CD4-positive, alpha-beta memory T cell (primary cell): ENCODE results near the gene APBA2. TPM values are rescaled to one million over a fixed set of nuclear protein-coding genes. Genes with fewer than 3 reads are reported as not detected.
A peak's percentile ranks its signal among the peaks of the same experiment; 100 is the strongest.

Experiments
- CTCF ChIA-PET: fragments of 350-600 bp; sonication (Branson Sonifier 250); formaldehyde crosslinking; loops from one replicate; lab custom pipeline; 2021; ENCODE audit warnings: inconsistent platforms; ENCODE audit not compliant: partially characterized antibody; lab: Charles Lee
- POLR2A ChIA-PET: fragments of 350-600 bp; sonication (Branson Sonifier 250); formaldehyde crosslinking; loops from one replicate; lab custom pipeline; 2021; ENCODE audit not compliant: partially characterized antibody; lab: Charles Lee
- DNase-seq, 5 donors: peaks; one replicate each; pipeline versions ENCODE4 v3.0.0 to v3.0.0-alpha.2; 2020 to 2022; ENCODE audit warnings: mixed read lengths in 1 of 5
- H3K27ac ChIP-seq: one replicate; pipeline ENCODE4 v1.7.0; 2013; ENCODE audit warnings: low read depth, low read length
- H3K27me3 ChIP-seq: 2 replicates; pipeline ENCODE4 v1.7.0; 2013; ENCODE audit warnings: mild to moderate bottlenecking, low read length, moderate library complexity; ENCODE audit not compliant: insufficient read depth
- H3K36me3 ChIP-seq: 2 replicates; pipeline ENCODE4 v1.7.0; 2013; ENCODE audit warnings: mild to moderate bottlenecking, low read length, moderate library complexity; ENCODE audit not compliant: insufficient read depth
- H3K4me1 ChIP-seq: 2 replicates; pipeline ENCODE4 v1.7.0; 2013; ENCODE audit warnings: mild to moderate bottlenecking, low read length, moderate library complexity; ENCODE audit not compliant: insufficient read depth
- H3K4me3 ChIP-seq, 2 donors: one replicate each; pipeline ENCODE4 v1.7.0; 2013; ENCODE audit warnings: low read length in 2 of 2, mild to moderate bottlenecking in 1 of 2
- H3K9me3 ChIP-seq, 2 donors: one replicate each; pipeline ENCODE4 v1.7.0; 2013; ENCODE audit warnings: low read length in 2 of 2, control low read depth in 1 of 2; ENCODE audit not compliant: control insufficient read depth in 1 of 2
- H3K27ac Mint-ChIP-seq, 7 donors: one replicate each; pipeline ENCODE4 v1.8.0; 2020 to 2021; ENCODE audit warnings: mixed read lengths in 7 of 7, mild to moderate bottlenecking in 6 of 7, inconsistent platforms in 3 of 7, moderate library complexity in 3 of 7
- H3K27me3 Mint-ChIP-seq, 2 donors: one replicate each; pipeline ENCODE4 v1.8.0; 2020 to 2021; ENCODE audit warnings: mixed read lengths in 2 of 2
- H3K36me3 Mint-ChIP-seq, 2 donors: one replicate each; pipeline ENCODE4 v1.8.0; 2020 to 2021; ENCODE audit warnings: mixed read lengths in 2 of 2, inconsistent platforms in 1 of 2, mild to moderate bottlenecking in 1 of 2
- H3K4me1 Mint-ChIP-seq, 4 donors: one replicate each; pipeline ENCODE4 v1.8.0; 2020 to 2021; ENCODE audit warnings: mixed read lengths in 4 of 4, mild to moderate bottlenecking in 1 of 4
- H3K4me3 Mint-ChIP-seq, 8 donors: one replicate each; pipeline ENCODE4 v1.8.0; 2020 to 2021; ENCODE audit warnings: mixed read lengths in 8 of 8, mild to moderate bottlenecking in 7 of 8, moderate library complexity in 6 of 8, inconsistent platforms in 3 of 8
- H3K9me3 Mint-ChIP-seq, 8 donors: one replicate each; pipeline ENCODE4 v1.8.0; 2020 to 2021; ENCODE audit warnings: mixed read lengths in 8 of 8, mild to moderate bottlenecking in 5 of 8, inconsistent platforms in 3 of 8, moderate library complexity in 1 of 8
- intact Hi-C: fragments of 100-400 bp; cut with micrococcal nuclease; formaldehyde crosslinking; loops from one replicate; pipeline ENCODE4 v1.15.1; 2023
- polyA plus RNA-seq, 2 donors: library from polyadenylated mRNA; unstranded; fragments of 300-500 nt; fragmentation: Illumina TruSeq; gene quantifications; one replicate each; pipeline ENCODE4 v1.2.3, GENCODE V29; 2021
- total RNA-seq, 2 experiments: library from RNA; stranded (reverse); gene quantifications; one replicate each; pipeline ENCODE4 v1.2.3, GENCODE V29; 2021

APBA2 gene
- total and polyA plus RNA-seq, 4 experiments from 2014 or later: 11.1 to 57.3 (median 40.4) TPM

GRCh38 chr15:28921919-28922706 lies 36.3 kb downstream of the APBA2 start:
- Histone ChIP-seq H3K27me3 (no peaks in the 10 kb centered on the region), H3K9me3 (no peaks in the 10 kb centered on the region), H3K27ac (no peak overlapping the region), H3K4me1 (peaks cover 35% of the 10 kb centered on the region), H3K36me3 (no peaks in the 10 kb centered on the region), H3K4me3 (no peak overlapping the region)
- no peaks in the 10 kb centered on the region for H3K9me3 Mint-ChIP-seq
- H3K4me3 Mint-ChIP-seq: peak overlapping the region in 2 of 8 donors; percentile 59 to 64
- peak overlapping the region in 1 of 7 donors; percentile 86 for H3K27ac Mint-ChIP-seq
- ChIA-PET CTCF (interaction anchor here (0.8 to 1.7 kb wide), 6 partner anchors 8 to 54 kb away, joined by 3 to 6 read pairs (median 3); no protein-coding TSS in a partner anchor), POLR2A (interaction anchor here (1.1 to 1.8 kb wide), 3 partner anchors 8 to 34 kb away, joined by 3 to 5 read pairs (median 4); no protein-coding TSS in a partner anchor)
- H3K27me3 Mint-ChIP-seq: peaks cover 0 to 2% of the 10 kb centered on the region in 2 donors
- no peak for DNase-seq
- peaks cover 39 to 76% (median 47%) of the 10 kb centered on the region in 4 donors for H3K4me1 Mint-ChIP-seq
- peaks cover 4 to 9% of the 10 kb centered on the region in 2 donors for H3K36me3 Mint-ChIP-seq
- intact Hi-C loops: loop anchor here (5.0 kb wide), 1 partner anchor 35 kb away; the partner anchor contains the start of gene APBA2

- no peak overlapping the region for H3K4me3 ChIP-seq
- intact Hi-C loops: loop anchor here (5.0 kb wide), 1 partner anchor 35 kb away; the partner anchor contains the start of gene APBA2
- Mint-ChIP-seq H3K27me3 (peaks cover 0 to 2% of the 10 kb centered on the region in 2 donors), H3K4me1 (peaks cover 36 to 73% (median 44%) of the 10 kb centered on the region in 4 donors), H3K27ac (peak overlapping the region in 1 of 7 donors; percentile 35), H3K9me3 (no peaks in the 10 kb centered on the region), H3K4me3 (no peak overlapping the region), H3K36me3 (peaks cover 4 to 9% of the 10 kb centered on the region in 2 donors)
- no peaks in the 10 kb centered on the region for H3K9me3 ChIP-seq
- H3K27ac ChIP-seq: no peak overlapping the region
- ChIA-PET CTCF (interaction anchor here (1.0 kb wide), 1 partner anchor 16 kb away, joined by 3 read pairs; no protein-coding TSS in a partner anchor), POLR2A (interaction anchor here (1.3 kb wide), 1 partner anchor 35 kb away, joined by 5 read pairs; no protein-coding TSS in a partner anchor)
- DNase-seq: no peak
- H3K36me3 ChIP-seq: no peaks in the 10 kb centered on the region
- no peaks in the 10 kb centered on the region for H3K27me3 ChIP-seq
- H3K4me1 ChIP-seq: peaks cover 35% of the 10 kb centered on the region
Observed at GRCh38 chr15:28922707-28923012, 36.9 kb downstream of the APBA2 start.

- intact Hi-C loops: loop anchor here (5.0 kb wide), 1 partner anchor 37 kb away; the partner anchor contains the start of gene APBA2
- peaks cover 0 to 2% of the 10 kb centered on the region in 2 donors for H3K27me3 Mint-ChIP-seq
Observed at GRCh38 chr15:28923726-28924280, 38.0 kb downstream of the APBA2 start.

DNA sequence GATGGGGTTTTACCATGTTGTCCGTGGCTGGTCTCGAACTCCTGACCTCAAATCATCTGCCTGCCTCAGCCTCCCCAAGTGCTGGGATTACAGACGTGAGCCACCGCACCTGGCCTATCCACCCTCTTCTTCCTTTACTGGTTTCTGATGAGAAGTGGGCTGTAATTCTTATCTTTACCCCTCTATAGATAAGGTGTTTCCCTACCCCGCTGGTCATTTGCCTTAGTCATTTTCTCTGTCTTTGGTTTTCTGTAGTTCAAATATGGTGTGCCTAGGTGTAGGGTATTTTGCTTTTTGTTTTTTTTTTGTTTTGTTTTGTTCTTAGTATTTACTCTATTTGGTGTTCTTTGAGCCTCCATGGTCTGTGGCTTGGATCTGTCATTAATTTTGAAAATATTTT lies 41.3 kb downstream of the APBA2 start:
- CTCF ChIA-PET: no interaction called here
- H3K36me3 Mint-ChIP-seq: peaks cover 15 to 16% of the 10 kb centered on the region in 2 donors
- POLR2A ChIA-PET: no interaction called here

More at GRCh38 chr15:28923726-28924280, 38.0 kb downstream of the APBA2 start:
- Histone ChIP-seq H3K4me1 (peaks cover 30% of the 10 kb centered on the region), H3K36me3 (no peaks in the 10 kb centered on the region), H3K27ac (no peak overlapping the region), H3K4me3 (no peak overlapping the region), H3K27me3 (no peaks in the 10 kb centered on the region), H3K9me3 (no peaks in the 10 kb centered on the region)
- ChIA-PET CTCF (no interaction called here), POLR2A (no interaction called here)
- Mint-ChIP-seq H3K9me3 (no peaks in the 10 kb centered on the region), H3K27ac (peak overlapping the region in 4 of 7 donors; percentile 38 to 69 (median 67)), H3K36me3 (peaks cover 9 to 11% of the 10 kb centered on the region in 2 donors), H3K4me3 (peak overlapping the region in 2 of 8 donors; percentile 9 to 39), H3K4me1 (peaks cover 35 to 67% (median 43%) of the 10 kb centered on the region in 4 donors)
- DNase-seq: no peak

DNA sequence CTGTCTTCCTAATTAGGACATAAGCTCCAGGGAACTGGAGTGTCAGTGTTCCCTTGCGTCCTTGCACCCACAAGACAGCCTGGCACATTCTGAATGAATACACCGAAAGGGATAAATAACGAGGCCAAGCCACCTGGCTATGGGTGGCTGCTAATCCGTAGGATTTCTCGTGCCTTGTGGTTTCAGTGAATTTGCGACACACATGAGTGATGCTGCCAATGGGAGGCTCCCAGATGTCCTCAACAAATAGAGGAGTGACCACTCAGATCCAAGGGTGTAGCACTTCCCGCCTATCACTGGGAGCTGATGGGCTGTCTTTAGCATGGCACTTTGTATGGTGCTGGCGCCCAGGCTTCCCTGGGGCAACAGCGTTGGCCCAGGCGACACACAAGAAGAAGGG lies 43.4 kb downstream of the APBA2 start:
- Mint-ChIP-seq H3K36me3 (peaks cover 10 to 16% of the 10 kb centered on the region in 2 donors), H3K4me3 (no peak overlapping the region), H3K27ac (peak overlapping the region in 1 of 7 donors; percentile 80), H3K27me3 (no peaks in the 10 kb centered on the region), H3K9me3 (peaks cover 0 to 4% (median 0%) of the 10 kb centered on the region in 8 donors), H3K4me1 (peaks cover 10 to 33% (median 18%) of the 10 kb centered on the region in 4 donors)
- Histone ChIP-seq H3K36me3 (no peaks in the 10 kb centered on the region), H3K27ac (no peak overlapping the region), H3K9me3 (no peaks in the 10 kb centered on the region), H3K4me3 (no peak overlapping the region), H3K4me1 (peaks cover 3% of the 10 kb centered on the region), H3K27me3 (no peaks in the 10 kb centered on the region)
- ChIA-PET POLR2A (no interaction called here), CTCF (interaction anchor here (1.4 kb wide), 1 partner anchor 8 kb away, joined by 6 read pairs; no protein-coding TSS in a partner anchor)
- intact Hi-C loops: no loop called here
- no peak for DNase-seq

More for the DNA sequence above, 41.3 kb downstream of the APBA2 start:
- Histone ChIP-seq H3K4me1 (no peaks in the 10 kb centered on the region), H3K36me3 (no peaks in the 10 kb centered on the region), H3K4me3 (no peak overlapping the region), H3K27ac (no peak overlapping the region), H3K9me3 (no peaks in the 10 kb centered on the region), H3K27me3 (no peaks in the 10 kb centered on the region)
- H3K27ac Mint-ChIP-seq: peak overlapping the region in 2 of 7 donors; percentile 27 to 37
- H3K9me3 Mint-ChIP-seq: no peaks in the 10 kb centered on the region
- no peaks in the 10 kb centered on the region for H3K27me3 Mint-ChIP-seq
- intact Hi-C loops: no loop called here
- H3K4me1 Mint-ChIP-seq: peaks cover 15 to 39% (median 19%) of the 10 kb centered on the region in 4 donors
- no peak for DNase-seq
- H3K4me3 Mint-ChIP-seq: no peak overlapping the region

- no peak overlapping the region for H3K27ac Mint-ChIP-seq
- H3K9me3 Mint-ChIP-seq: peaks cover 0 to 4% (median 0%) of the 10 kb centered on the region in 8 donors
- DNase-seq: no peak
- CTCF ChIA-PET: interaction anchor here (0.9 to 1.4 kb wide), 2 partner anchors 9 to 46 kb away, joined by 3 to 6 read pairs; no protein-coding TSS in a partner anchor
- Histone ChIP-seq H3K27ac (no peak overlapping the region), H3K9me3 (no peaks in the 10 kb centered on the region), H3K4me1 (peaks cover 10% of the 10 kb centered on the region), H3K4me3 (no peak overlapping the region), H3K36me3 (no peaks in the 10 kb centered on the region), H3K27me3 (no peaks in the 10 kb centered on the region)
- POLR2A ChIA-PET: interaction anchor here (1.0 kb wide), 1 partner anchor 9 kb away, joined by 3 read pairs; no protein-coding TSS in a partner anchor
- peaks cover 8 to 16% of the 10 kb centered on the region in 2 donors for H3K36me3 Mint-ChIP-seq
- peaks cover 7 to 33% (median 18%) of the 10 kb centered on the region in 4 donors for H3K4me1 Mint-ChIP-seq
- no peaks in the 10 kb centered on the region for H3K27me3 Mint-ChIP-seq
- intact Hi-C loops: no loop called here
- no peak overlapping the region for H3K4me3 Mint-ChIP-seq
Observed at GRCh38 chr15:28930011-28930410, 44.2 kb downstream of the APBA2 start.
